ENCODE results near the gene GPR176.

Gene GPR176, protein sequence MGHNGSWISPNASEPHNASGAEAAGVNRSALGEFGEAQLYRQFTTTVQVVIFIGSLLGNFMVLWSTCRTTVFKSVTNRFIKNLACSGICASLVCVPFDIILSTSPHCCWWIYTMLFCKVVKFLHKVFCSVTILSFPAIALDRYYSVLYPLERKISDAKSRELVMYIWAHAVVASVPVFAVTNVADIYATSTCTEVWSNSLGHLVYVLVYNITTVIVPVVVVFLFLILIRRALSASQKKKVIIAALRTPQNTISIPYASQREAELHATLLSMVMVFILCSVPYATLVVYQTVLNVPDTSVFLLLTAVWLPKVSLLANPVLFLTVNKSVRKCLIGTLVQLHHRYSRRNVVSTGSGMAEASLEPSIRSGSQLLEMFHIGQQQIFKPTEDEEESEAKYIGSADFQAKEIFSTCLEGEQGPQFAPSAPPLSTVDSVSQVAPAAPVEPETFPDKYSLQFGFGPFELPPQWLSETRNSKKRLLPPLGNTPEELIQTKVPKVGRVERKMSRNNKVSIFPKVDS

GRCh38 chr15:39919748-39920509 is at the start of gene GPR176:
TSS of gene GPR176 (minus strand) at chr15:39920266. CDS start at chr15:39920026, 240 bp downstream.
- DNase-seq (ENCODE audit: low read depth in 1 of 2, low spot score in 1 of 2), result peak in 1 of 2 donors; percentile 12

DNA sequence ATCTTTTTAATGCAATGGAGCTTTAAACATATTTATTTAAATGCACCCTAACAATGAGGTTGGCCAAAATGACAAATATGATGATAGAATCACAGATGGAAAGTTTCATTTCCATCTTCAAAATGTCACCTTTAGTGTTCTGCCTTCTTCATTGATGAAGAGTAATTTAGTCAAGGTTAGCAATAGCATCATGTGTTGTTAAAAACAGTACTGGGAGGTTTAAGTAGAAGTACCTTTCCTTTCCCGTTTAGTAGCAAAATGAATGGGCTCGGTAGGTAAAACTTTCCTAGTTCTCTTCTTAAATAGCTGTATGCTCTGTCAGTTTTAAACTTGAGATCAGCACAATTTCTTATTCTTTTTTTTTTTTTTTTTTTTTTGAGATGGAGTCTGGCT is 48.9 kb upstream of the GPR176 start:
- no peak for DNase-seq (ENCODE audit: low read depth in 1 of 2, low spot score in 1 of 2)

GRCh38 chr15:39968273-39969001 is 48.4 kb upstream of the GPR176 start:
- no peak for DNase-seq (ENCODE audit: low read depth in 1 of 2, low spot score in 1 of 2)

GRCh38 chr15:39966521-39966920 is 46.5 kb upstream of the GPR176 start:
- DNase-seq (ENCODE audit: low read depth in 1 of 2, low spot score in 1 of 2), result no peak

- DNase-seq (ENCODE audit: low read depth in 1 of 2, low spot score in 1 of 2), result no peak
These were observed 43.7 kb upstream of the GPR176 start for GRCh38 chr15:39963786-39964185.

- DNase-seq (ENCODE audit: low read depth in 1 of 2, low spot score in 1 of 2), result no peak
These were observed 41.0 kb upstream of the GPR176 start for GRCh38 chr15:39961051-39961450.

DNA sequence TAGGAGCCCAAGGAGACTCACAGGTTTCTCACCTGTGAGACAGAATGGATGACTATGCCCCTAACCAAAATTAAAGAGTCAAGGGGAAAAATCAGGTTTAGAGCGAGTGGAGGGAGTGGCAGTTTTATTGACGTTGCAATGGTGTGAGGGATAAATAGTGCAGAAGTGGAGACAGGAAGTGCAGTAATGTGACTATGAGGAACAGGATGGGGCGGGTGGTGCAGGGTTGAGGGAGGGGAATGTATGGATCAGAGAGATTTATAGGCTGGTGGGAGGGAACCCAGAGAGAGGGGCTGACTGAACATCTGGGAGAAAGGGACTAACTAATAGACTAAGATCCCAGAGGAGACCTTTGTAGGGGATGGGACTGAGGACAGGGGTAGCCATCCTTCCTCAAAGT is 40.3 kb upstream of the GPR176 start:
- no peak for DNase-seq (ENCODE audit: low read depth in 1 of 2, low spot score in 1 of 2)

DNA sequence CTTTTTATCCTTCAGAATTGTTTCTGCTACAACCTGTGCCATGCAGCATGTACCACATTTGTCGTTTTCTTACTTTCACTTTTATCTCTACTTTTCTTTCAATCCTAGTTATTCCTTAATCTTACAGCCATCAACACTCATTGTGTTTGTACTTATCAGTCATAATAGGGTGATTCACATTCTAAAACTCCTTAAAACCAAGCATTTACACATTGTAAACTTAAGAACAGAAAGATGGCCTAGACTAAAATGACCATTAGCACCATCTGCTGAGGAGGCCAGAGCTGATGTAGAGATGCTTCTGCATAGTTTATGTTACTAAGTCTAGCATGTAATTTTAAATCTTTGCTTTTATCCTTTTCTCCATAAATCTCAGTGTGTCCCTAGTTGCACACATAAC is 39.3 kb upstream of the GPR176 start:
- no peak for DNase-seq (ENCODE audit: low read depth in 1 of 2, low spot score in 1 of 2)

GRCh38 chr15:39957481-39957880 is 37.4 kb upstream of the GPR176 start:
- no peak for DNase-seq (ENCODE audit: low read depth in 1 of 2, low spot score in 1 of 2)

- DNase-seq (ENCODE audit: low read depth in 1 of 2, low spot score in 1 of 2), result no peak
These were observed 33.5 kb upstream of the GPR176 start for GRCh38 chr15:39953521-39953920.

DNA sequence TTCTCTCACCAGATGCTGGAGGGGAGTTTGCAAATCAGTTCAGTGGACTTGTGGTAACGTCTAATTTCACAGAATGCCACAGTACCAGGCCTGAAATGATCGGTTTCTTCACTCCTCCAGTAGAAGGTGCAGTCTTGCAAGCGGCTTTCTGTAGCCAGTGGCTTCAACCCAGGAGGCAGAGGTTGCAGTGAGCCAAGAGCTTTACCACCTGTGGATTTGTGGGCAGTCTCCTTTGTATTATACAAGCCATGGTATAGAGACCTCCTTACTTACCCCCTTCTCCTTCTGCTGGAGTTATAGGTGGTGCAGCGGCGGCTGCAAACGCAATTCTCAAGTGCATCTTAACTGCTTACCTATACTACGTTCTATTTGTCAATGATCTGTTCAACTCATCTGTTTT is 31.5 kb upstream of the GPR176 start:
- no peak for DNase-seq (ENCODE audit: low read depth in 1 of 2, low spot score in 1 of 2)

- DNase-seq (ENCODE audit: low read depth in 1 of 2, low spot score in 1 of 2), result no peak
These were observed 28.8 kb upstream of the GPR176 start for GRCh38 chr15:39948817-39949216.

- no peak for DNase-seq (ENCODE audit: low read depth in 1 of 2, low spot score in 1 of 2)
These were observed 27.5 kb upstream of the GPR176 start for GRCh38 chr15:39947401-39948197.

DNA sequence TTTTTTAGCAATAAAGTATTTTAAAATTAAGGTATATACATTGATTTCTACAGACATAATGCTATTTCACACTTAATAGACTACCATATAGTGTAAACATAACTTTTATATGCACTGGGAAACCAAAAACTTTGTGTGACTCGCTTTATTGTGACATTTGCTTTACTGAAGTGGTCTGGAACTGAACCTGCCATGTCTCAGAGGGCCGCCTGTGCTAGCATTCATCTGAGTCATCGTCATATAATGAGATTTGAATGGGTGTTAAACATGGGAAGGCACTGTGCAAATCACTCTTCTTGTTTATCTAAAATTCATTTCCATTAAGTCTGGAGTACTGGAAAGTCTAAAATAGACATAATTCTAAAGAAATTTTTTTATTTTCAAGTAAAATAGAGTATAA is 26.8 kb upstream of the GPR176 start:
- DNase-seq (ENCODE audit: low read depth in 1 of 2, low spot score in 1 of 2), result no peak

DNA sequence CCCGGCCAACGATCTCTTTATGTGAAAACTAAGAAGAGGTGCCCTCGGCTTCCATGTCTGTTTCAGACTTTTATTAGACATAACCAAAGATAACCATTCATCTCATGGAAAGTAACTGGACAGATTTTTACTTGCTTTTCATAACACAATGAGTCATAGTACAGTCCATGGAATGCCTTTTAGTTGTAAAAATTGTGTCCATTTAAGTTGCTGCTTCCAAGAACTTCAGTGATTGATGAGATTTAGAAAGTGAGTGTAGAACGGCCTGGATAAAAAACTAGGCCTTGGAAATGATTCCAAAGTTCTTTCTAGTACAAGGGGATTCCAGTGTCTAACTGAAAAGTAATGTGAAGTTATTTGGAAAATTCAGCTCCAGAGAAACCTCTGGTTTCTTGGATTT is 24.7 kb upstream of the GPR176 start:
- no peak for DNase-seq (ENCODE audit: low read depth in 1 of 2, low spot score in 1 of 2)

DNA sequence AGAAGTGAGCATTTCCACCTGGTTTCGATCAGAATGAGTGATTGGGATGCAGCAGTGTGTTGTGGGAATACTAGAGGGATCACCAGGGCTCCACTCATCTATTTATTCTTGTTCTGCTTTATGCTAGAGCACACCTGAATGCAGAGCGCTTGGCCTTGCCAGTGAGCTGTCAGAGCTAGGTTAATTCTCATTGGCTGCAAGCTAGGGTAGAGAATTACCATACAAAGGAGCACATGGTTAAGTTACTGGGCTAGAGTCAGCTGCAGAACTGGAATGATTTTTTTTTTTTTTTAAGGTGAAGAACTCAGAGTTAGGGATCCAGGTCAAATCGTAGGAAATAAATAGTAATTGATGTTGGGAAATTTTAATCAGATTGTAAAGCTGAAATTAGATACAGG is 22.7 kb upstream of the GPR176 start:
- DNase-seq (ENCODE audit: low read depth in 1 of 2, low spot score in 1 of 2), result no peak

DNA sequence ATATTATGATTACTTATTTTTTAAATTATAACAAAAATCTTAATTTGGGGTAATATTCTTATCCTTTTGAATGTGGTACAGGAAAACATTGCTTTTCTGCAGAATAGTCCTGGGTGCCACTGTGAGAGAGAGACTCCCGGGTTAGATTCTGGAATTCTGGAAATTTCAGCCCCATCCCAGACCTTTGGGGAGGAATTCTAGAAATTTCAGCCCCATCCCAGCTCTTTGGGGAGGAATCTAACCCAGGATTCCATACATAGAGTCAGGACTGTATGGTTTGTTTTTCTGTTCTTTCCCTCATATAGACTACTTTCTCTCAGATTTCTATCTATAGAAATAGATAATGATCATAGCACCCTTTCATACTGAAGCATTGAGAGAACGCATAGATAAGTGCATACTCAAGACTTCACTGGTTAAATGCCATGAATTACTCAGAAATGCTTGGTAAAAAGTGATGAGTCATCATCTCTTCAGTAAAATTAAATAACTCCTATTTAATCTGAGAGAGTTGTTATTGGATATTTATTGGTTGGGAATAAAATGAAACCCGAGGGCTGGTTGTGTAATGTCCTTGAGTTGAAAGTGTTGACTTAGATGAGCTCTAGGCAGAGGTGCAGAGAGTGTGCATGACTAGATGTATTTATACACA is 22.2 kb upstream of the GPR176 start:
- DNase-seq (ENCODE audit: low read depth in 1 of 2, low spot score in 1 of 2), result no peak

DNA sequence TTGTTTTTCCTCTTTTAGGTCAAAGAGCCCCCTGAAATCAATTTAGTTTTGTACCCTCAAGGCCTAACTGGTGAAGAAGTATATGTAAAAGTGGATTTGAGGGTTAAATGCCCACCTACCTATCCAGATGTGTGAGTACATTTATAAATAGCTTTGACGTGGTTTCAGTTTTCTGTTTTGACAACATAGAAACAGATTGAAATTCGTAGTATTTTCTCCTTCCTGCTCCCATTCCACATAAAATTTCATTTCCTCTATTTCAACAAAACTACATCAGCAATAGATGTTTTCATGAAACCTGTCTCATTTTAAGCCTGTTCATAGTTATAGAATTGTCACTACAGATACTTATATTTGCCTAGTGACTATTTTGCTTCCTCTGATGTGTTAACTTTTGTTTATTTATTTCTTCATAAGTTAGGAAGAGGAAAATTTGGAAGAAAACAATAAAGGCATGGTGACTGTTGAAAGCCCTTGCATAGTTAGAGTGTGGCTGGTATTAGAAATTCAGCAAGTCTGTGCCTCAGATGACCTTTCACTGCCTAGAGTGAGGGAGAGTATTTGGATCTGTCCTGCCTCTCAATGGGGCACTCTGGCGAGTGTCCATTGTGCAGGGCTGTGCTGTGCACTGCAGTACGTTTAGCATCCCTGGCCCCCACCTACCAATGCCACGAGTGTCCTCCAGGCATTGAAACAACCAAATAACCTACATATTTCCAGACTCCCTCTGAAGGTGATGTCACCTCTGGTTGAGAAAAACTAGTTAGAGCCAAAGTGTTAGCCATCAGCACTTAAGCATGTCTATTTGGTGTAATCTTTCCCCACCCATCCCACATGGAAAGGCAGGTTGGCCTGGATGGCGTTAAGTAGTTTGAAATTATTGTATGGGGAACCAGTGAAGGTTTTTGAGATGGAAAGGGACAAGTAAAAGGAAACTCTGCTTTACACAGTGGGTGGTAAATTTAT is 19.7 kb upstream of the GPR176 start:
- no peak for DNase-seq (ENCODE audit: low read depth in 1 of 2, low spot score in 1 of 2)

- DNase-seq (ENCODE audit: low read depth in 1 of 2, low spot score in 1 of 2), result no peak
These were observed 17.6 kb upstream of the GPR176 start for GRCh38 chr15:39937696-39938095.
